Fibroblast of mammary gland (primary cell): Measurements from ENCODE around the gene AACS.
A peak's percentile ranks its signal among the peaks of the same experiment; 100 is the strongest.
"Not testable (repeated sequence)": the region's sequence is repeated elsewhere in the genome, so short reads cannot be mapped to it uniquely, and the experiment has no call there.

Source experiments
- DNase-seq: peaks from one replicate; pipeline ENCODE4 v3.0.0-alpha.2; 2010; ENCODE audit warnings: low read depth
- H3K4me3 ChIP-seq: 2 replicates; pipeline ENCODE4 v1.5.1; 2011; ENCODE audit warnings: low read depth, mild to moderate bottlenecking, low read length, moderate library complexity; ENCODE audit not compliant: control insufficient read depth
- CTCF ChIP-seq: conservative IDR thresholded peaks from 2 replicates; pipeline ENCODE4 v1.5.1; 2011; ENCODE audit warnings: low read depth, low read length, inconsistent platforms; ENCODE audit not compliant: control insufficient read depth, insufficient read depth

Gene AACS

GRCh38 chr12:125023065-125023464 is 42.2 kb upstream of the AACS start:
- H3K4me3 ChIP-seq = no peak overlapping the region
- no peak for DNase-seq
- no peak for TF ChIP-seq CTCF

- TF ChIP-seq CTCF = no peak
- no peak for DNase-seq
- H3K4me3 ChIP-seq = no peak overlapping the region
Observed at GRCh38 chr12:125024949-125025563, 40.2 kb upstream of the AACS start.

GRCh38 chr12:125025606-125026235 is 39.5 kb upstream of the AACS start:
- TF ChIP-seq CTCF = no peak
- DNase-seq = no peak

GRCh38 chr12:125028106-125028505 is 37.1 kb upstream of the AACS start:
- no peak for DNase-seq
- H3K4me3 ChIP-seq = no peak overlapping the region
- TF ChIP-seq CTCF = no peak

More at GRCh38 chr12:125025606-125026235, 39.5 kb upstream of the AACS start:
- H3K4me3 ChIP-seq = no peak overlapping the region

GRCh38 chr12:125029761-125030358 is 35.4 kb upstream of the AACS start:
- peak; percentile 4 for DNase-seq
- no peak overlapping the region for H3K4me3 ChIP-seq
- TF ChIP-seq CTCF = no peak

- DNase-seq, H3K4me3 ChIP-seq: not testable (repeated sequence)
Observed at GRCh38 chr12:125031471-125031870, 33.8 kb upstream of the AACS start.

- DNase-seq = no peak
- TF ChIP-seq CTCF = no peak
- no peak overlapping the region for H3K4me3 ChIP-seq
Observed at GRCh38 chr12:125032466-125033152, 32.6 kb upstream of the AACS start.
